Measurements from ENCODE around the gene DHFR. TPM values are rescaled to one million over a fixed set of nuclear protein-coding genes. Genes with fewer than 3 reads are reported as not detected.
"Not testable (repeated sequence)": the region's sequence is repeated elsewhere in the genome, so short reads cannot be mapped to it uniquely, and the experiment has no call there.

DHFR gene
- total RNA-seq, 1 donor, result 7.7 TPM

DNA sequence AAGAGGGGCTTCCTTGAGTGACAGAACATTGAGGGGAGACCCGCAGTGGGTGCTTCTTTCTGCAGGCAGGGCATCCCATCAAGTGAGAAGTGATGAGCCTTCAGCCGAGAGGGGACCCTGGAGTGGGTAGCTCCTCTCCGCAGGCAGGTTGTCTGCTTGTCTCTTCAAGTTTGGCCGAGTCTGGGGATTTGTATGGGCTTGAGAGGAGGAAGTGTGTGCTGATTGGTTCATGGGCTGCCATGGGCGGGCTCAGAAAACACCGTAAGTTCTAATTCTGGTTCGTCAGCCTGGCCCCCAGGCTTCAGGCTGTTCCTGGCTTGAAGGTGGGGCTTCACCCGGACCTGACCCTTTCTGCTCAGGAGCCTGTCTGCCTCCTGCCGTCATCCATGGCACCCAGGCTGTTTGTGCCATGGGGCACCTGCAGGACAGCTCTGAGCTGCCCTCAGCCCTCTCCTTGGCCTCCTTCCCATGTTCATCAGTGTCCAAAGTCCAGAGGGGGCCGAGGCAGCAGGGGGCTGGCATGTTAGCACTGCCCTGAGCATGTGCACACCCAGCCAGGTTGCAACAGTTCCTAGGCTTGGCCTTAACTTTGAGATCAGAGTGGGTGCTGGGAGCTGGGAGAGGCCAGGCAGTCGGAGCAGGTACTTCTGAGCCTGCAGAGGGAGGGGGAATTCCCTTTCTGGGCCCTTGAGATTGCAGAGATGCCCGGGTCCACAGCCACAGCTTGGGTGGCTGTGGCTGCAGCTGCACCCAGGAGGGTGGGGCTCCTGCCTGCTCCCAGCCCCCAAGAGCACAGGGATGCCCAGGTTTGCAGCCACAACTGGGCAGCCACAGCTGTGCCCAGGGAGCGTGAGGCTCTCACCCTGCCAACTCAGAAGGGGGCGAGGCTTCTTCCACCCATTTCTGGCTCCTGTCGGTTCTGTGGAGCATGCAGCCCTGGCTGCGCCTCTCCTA is 13.5 kb upstream of the DHFR start:
- H3K9me3 ChIP-seq (ENCODE audit: low read depth, low read length), result no peaks in the 10 kb centered on the region
- H3K27me3 ChIP-seq (ENCODE audit: insufficient read depth, low read length), result no peaks in the 10 kb centered on the region
- H3K4me3 ChIP-seq (ENCODE audit: low read length), result no peak overlapping the region
- peaks cover 5% of the 10 kb centered on the region for H3K4me1 ChIP-seq (ENCODE audit: insufficient read depth, low read length)

DNA sequence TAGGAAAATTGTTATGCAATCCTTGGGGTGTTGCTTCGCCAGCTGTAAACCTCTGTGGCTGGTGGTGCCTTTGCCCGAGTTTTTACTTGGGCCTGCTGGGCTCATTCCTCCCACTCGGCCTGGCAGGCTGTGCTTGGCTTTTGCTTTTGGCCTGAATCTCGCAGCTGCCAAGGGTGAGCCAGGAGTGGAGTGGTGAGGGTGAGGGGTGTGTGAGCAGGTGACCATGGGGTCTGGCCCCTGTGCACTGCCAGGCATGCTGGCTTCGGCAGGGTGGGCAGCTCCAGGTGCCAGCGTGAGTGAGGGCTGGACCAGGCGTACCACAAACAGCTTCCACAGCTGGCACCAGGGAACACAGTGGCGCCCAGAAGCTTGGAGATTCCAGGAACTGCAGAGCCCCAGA is 12.6 kb upstream of the DHFR start:
- Histone ChIP-seq H3K9me3 (ENCODE audit: low read depth, low read length) (no peaks in the 10 kb centered on the region), H3K4me3 (ENCODE audit: low read length) (no peak overlapping the region), H3K4me1 (ENCODE audit: insufficient read depth, low read length) (peaks cover 5% of the 10 kb centered on the region), H3K27me3 (ENCODE audit: insufficient read depth, low read length) (no peaks in the 10 kb centered on the region)

DNA sequence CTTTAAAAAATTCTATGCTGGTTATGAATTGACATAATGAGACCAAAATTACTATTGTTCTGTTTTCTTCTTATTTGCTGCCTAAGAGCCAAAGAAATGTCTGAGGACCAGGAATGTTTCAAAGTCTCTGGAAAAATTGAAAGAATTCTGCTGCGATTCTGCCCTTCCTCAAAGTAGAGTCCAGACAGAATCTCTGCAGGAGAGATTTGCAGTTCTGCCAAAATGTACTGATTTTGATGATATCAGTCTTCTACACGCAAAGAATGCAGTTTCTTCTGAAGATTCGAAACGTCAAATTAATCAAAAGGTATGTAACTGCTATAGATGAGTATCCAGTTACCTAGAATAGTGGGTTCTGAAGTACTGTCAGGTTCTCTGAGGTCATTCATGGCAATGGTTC is 10.3 kb upstream of the DHFR start:
- peaks cover 5% of the 10 kb centered on the region for H3K4me1 ChIP-seq (ENCODE audit: insufficient read depth, low read length)
- H3K4me3 ChIP-seq (ENCODE audit: low read length), result no peak overlapping the region
- no peaks in the 10 kb centered on the region for H3K27me3 ChIP-seq (ENCODE audit: insufficient read depth, low read length)
- H3K9me3 ChIP-seq (ENCODE audit: low read depth, low read length), result no peaks in the 10 kb centered on the region

DNA sequence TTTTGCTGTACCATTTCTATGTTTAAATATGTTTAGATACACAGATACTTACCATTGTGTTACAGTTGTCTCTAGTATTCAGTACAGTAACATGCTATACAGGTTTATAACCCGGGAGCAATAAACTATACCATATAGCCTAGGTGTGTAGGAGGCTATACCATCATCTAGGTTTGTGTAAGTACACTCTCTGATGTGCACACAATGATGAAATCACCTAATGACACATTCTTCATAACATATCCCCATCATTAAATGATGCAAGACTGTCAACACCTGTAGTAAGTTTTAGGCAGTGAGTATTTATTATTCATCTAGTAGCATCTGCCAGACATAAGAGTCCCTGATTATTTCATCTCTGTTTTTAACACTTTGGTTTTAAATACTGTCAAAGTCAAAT is 7.3 kb upstream of the DHFR start:
- Histone ChIP-seq H3K4me3 (ENCODE audit: low read length) (no peak overlapping the region), H3K4me1 (ENCODE audit: insufficient read depth, low read length) (no peaks in the 10 kb centered on the region), H3K9me3 (ENCODE audit: low read depth, low read length) (no peaks in the 10 kb centered on the region), H3K27me3 (ENCODE audit: insufficient read depth, low read length) (no peaks in the 10 kb centered on the region)

DNA sequence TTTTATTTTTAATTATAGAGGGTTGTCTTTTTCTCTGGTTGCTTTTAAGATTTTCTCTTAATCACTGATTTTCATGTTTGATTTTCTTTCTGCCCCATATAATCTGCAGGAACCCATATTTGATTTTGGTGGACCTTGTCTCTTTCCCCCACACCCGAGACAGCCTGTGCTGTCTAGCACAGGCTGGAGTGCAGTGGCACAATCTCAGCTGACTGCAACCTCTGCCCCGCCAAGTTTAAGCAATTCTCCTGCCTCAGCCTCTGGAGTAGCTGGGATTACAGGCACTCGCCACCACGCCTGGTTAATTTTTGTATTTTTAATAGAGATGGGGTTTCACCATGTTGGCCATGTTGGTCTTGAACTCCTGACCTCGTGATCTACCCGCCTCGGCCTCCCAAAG is 5.9 kb upstream of the DHFR start:
- H3K27me3 ChIP-seq (ENCODE audit: insufficient read depth, low read length); H3K9me3 ChIP-seq (ENCODE audit: low read depth, low read length); H3K4me1 ChIP-seq (ENCODE audit: insufficient read depth, low read length); H3K4me3 ChIP-seq (ENCODE audit: low read length): not testable (repeated sequence)

DNA sequence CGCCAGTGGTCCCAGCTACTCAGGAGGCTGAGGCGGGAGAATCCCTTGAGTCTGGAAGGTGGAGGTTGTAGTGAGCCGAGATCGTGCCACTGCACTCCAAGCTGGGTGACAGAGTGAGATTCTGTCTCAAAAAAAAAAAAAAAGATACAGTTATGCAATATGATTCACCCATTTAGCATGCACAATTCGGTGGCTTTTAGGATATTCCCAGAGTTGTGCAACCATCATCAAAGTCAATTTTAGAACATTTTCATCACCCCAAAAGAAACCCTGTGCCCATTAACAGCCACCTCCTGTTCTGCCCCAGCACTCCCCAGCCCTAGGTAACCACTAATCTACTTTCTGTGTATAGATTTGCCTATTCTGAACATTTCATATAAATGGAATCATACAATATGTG is 4.3 kb upstream of the DHFR start:
- H3K4me1 ChIP-seq (ENCODE audit: insufficient read depth, low read length), result peaks cover 17% of the 10 kb centered on the region
- no peaks in the 10 kb centered on the region for H3K9me3 ChIP-seq (ENCODE audit: low read depth, low read length)
- H3K4me3 ChIP-seq (ENCODE audit: low read length), result no peak overlapping the region
- no peaks in the 10 kb centered on the region for H3K27me3 ChIP-seq (ENCODE audit: insufficient read depth, low read length)

DNA sequence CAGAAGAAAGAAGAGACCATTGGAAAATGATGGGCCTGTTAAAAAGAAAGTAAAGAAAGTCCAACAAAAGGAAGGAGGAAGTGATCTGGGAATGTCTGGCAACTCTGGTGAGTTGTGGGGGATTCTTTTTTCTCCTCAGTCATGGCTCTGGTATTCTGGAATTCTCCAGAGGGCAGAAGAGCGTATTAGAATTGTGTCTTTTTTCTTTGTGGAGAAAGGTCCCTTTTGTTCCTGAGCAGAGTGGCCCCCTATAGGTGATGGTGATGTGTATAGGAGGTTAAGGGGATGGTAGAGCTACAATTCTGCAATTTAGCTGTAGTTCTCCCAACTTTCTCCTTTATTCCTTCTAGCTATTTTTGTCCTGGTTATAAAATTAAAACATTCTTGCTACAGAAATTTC is 1.6 kb upstream of the DHFR start:
- no peaks in the 10 kb centered on the region for H3K9me3 ChIP-seq (ENCODE audit: low read depth, low read length)
- H3K4me3 ChIP-seq (ENCODE audit: low read length), result no peak overlapping the region
- H3K27me3 ChIP-seq (ENCODE audit: insufficient read depth, low read length), result no peaks in the 10 kb centered on the region

DNA sequence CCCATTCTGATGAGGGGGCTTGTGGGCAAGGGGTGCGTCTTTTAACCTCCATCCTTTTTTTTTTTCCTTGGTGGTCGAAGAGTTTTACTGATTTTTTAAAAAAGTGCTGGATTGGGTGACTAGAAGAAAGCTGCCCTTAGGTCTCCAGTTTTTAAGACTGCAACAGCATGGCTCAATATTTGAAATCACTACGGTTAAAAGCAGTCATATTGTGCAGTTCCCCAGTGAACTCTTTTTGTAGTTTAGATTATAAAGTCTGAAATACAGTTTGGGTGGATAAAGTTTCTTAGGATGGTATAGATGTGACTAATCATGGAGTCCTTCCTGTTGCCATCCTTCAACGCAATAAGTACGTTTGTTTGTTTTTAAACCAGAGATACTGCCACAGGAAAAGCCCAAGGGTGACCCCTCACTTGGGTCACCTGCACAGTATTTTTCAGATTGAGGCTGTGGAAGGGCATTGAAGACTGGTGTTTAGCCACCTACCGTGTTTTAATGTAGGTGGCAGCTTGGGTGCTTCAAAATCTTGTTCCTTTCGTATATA is 520 bp upstream of the DHFR start:
- peaks cover 28% of the 10 kb centered on the region for H3K4me1 ChIP-seq (ENCODE audit: insufficient read depth, low read length)
- H3K27me3 ChIP-seq (ENCODE audit: insufficient read depth, low read length), result no peaks in the 10 kb centered on the region
- H3K4me3 ChIP-seq (ENCODE audit: low read length), result peak overlapping the region; percentile 89
- H3K9me3 ChIP-seq (ENCODE audit: low read depth, low read length), result no peaks in the 10 kb centered on the region

More for the DNA sequence above, 1.6 kb upstream of the DHFR start:
- H3K4me1 ChIP-seq (ENCODE audit: insufficient read depth, low read length), result peaks cover 28% of the 10 kb centered on the region

DNA sequence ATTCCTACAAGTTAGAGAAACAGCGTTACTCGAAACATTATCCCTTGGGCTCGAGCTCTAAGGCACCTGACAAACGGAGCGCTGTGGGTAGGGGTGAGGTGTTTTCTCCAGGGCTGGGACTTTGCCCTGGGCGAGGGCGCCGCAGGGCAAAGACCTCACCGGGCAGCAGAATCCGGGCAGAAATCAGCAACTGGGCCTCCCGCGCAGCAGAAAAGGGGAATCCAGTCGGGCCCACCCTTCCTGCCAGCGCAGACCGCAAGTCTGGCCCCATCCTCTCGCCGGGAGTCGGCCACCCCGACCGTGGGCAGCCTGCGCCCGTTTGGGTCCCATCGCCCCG is 761 bp downstream of the DHFR start:
- peaks cover 28% of the 10 kb centered on the region for H3K4me1 ChIP-seq (ENCODE audit: insufficient read depth, low read length)
- peak overlapping the region; percentile 89 for H3K4me3 ChIP-seq (ENCODE audit: low read length)
- H3K9me3 ChIP-seq (ENCODE audit: low read depth, low read length), result no peaks in the 10 kb centered on the region
- H3K27me3 ChIP-seq (ENCODE audit: insufficient read depth, low read length), result no peaks in the 10 kb centered on the region

DNA sequence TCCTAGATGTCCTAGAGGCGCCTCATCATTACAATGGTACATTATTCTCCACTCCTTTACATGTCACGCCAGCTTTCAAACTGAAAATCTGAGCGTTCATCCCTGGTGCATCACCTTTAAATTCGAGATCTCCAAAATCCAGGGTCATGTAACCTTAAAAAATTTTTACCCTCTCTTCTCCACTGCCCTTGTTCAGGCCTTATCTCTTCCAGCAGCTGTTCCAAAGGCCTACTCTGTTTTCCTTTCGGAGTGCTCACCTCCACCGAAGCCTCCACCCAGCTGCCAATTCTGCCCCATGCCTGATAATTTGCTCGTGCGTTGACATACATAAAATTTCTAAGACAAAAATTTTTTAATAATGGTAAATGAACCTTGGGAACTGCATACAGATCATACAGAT is 1.3 kb downstream of the DHFR start:
- Histone ChIP-seq H3K9me3 (ENCODE audit: low read depth, low read length) (no peaks in the 10 kb centered on the region), H3K27me3 (ENCODE audit: insufficient read depth, low read length) (no peaks in the 10 kb centered on the region), H3K4me1 (ENCODE audit: insufficient read depth, low read length) (peaks cover 30% of the 10 kb centered on the region), H3K4me3 (ENCODE audit: low read length) (peak overlapping the region; percentile 89)

DNA sequence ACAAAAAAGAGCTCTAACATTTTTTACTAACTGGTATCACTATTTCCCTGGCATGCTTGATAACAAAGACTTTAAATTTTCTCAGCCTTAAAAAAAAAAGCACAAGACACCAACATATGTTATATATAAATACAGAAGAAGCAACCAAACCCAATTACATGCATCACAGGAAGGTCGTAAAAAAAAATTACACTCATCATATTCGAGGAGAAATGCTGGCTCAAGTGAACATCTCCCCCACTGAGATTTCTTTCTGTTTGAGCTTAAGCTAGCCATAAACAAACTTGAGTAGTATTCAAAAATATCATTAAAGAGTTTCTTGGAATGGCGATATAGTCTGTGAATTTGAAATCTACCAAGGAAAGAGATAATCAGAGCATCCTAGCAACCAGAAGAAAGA is 7.9 kb downstream of the DHFR start:
- H3K4me1 ChIP-seq (ENCODE audit: insufficient read depth, low read length), result peaks cover 4% of the 10 kb centered on the region
- H3K4me3 ChIP-seq (ENCODE audit: low read length), result no peak overlapping the region
- H3K27me3 ChIP-seq (ENCODE audit: insufficient read depth, low read length), result no peaks in the 10 kb centered on the region
- H3K9me3 ChIP-seq (ENCODE audit: low read depth, low read length), result no peaks in the 10 kb centered on the region

DNA sequence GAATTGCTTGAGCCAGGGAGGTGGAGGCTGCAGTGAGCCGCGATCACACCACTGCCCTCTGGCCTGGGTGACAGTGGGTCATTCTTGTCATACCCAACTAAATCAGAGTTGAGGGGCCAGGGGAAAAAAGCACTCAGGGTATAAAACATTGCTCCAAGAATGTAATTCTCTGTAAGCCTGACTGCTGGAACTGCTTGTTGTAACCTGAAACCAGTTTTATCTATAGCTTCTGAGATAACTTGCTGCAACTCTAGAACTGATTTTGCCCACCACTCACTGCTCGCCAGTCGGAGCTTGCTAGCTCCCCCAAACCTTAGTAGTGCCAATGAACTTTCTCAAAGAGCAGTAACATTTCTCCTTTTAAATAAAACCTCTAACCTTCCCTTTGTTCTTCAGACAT is 9.9 kb downstream of the DHFR start:
- Histone ChIP-seq H3K9me3 (ENCODE audit: low read depth, low read length) (no peaks in the 10 kb centered on the region), H3K4me1 (ENCODE audit: insufficient read depth, low read length) (peaks cover 4% of the 10 kb centered on the region), H3K4me3 (ENCODE audit: low read length) (no peak overlapping the region), H3K27me3 (ENCODE audit: insufficient read depth, low read length) (no peaks in the 10 kb centered on the region)

DNA sequence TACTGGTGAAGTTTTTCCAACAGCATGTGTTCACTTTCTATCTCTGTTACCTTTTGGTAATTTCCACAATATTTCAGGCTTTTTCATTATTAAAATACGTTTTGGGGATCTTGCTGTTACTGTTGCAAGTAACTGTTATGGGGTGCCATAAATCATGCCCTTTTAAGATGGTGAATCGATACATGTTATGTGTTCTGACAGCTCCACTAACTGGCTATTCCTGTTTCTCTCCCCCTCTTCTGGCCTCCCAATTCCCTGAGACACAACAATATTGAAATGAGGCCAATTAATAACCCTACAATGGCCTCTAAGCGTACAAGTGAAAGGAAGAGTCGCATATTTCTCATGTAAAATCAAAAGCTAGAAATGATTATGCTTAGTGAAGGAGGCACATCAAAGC is 13.4 kb downstream of the DHFR start:
- H3K9me3 ChIP-seq (ENCODE audit: low read depth, low read length), result no peaks in the 10 kb centered on the region
- no peaks in the 10 kb centered on the region for H3K27me3 ChIP-seq (ENCODE audit: insufficient read depth, low read length)
- H3K4me1 ChIP-seq (ENCODE audit: insufficient read depth, low read length), result no peaks in the 10 kb centered on the region
- no peak overlapping the region for H3K4me3 ChIP-seq (ENCODE audit: low read length)

DNA sequence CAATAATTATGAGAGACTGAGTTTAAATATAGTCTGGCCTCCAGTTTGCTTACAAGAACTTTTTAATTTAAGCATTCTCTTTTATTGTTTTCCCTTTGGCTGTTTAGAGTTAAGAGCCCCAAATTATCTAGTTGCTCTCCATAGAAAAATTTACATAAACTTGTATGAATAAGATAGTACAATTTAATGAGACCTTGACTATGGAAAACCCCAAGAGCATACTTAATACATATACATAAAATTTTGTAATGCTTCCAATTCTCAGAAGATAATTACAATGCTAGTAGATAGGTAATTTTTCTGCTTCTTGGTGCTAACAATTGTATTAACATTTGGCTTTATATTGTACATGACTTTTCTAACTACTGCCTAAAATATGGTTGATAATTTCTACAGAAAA is 20.6 kb downstream of the DHFR start:
- Histone ChIP-seq H3K27me3 (ENCODE audit: insufficient read depth, low read length) (no peaks in the 10 kb centered on the region), H3K4me3 (ENCODE audit: low read length) (no peak overlapping the region), H3K4me1 (ENCODE audit: insufficient read depth, low read length) (peaks cover 9% of the 10 kb centered on the region), H3K9me3 (ENCODE audit: low read depth, low read length) (no peaks in the 10 kb centered on the region)

DNA sequence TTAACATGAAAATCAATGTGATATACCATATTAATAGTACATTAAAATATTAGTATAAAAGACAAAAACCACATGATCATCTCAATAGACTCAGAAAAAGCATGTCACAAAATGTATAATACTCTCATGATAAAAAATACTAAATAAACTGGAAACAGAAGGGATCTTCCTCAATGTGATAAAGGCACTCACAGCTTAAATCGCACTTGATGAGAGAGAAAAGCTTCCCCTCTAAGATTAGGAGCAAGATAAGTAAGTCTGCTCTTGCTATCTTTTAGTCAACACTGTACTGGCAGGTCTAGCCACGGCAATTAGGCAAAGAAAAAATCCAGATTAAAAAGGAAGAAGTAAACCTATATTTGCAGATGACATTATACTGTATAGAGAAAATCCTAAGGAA is 22.1 kb downstream of the DHFR start:
- peaks cover 9% of the 10 kb centered on the region for H3K4me1 ChIP-seq (ENCODE audit: insufficient read depth, low read length)

More for the DNA sequence above, 22.1 kb downstream of the DHFR start:
- Histone ChIP-seq H3K27me3 (ENCODE audit: insufficient read depth, low read length) (no peaks in the 10 kb centered on the region), H3K9me3 (ENCODE audit: low read depth, low read length) (no peaks in the 10 kb centered on the region), H3K4me3 (ENCODE audit: low read length) (no peak overlapping the region)
